ENCODE measurements around the gene IL9. TPM values are rescaled to one million over a fixed set of nuclear protein-coding genes. Genes with fewer than 3 reads are reported as not detected.
A peak's percentile ranks its signal among the peaks of the same experiment; 100 is the strongest.

IL9 gene
- total and polyA plus RNA-seq, 2 of the 13 experiments (the other 11 are each of a cell fraction or from before 2014, with no cell fraction given): not detected

GRCh38 chr5:135930029-135930948, 34.6 kb upstream of the IL9 start (continued):
- TF ChIP-seq ZSCAN22 (CRISPR knock-in tag; IDR thresholded peaks at IDR 0.05) (no peak), SP1 (IDR thresholded peaks at IDR 0.05) (no peak), SP1 (CRISPR knock-in tag; IDR thresholded peaks at IDR 0.05) (0 out of 2 replicates have a peak, but pooled peaks have one; percentile 21), ZNF335 (CRISPR knock-in tag; IDR thresholded peaks at IDR 0.05) (no peak), GABPB1 (CRISPR knock-in tag; IDR thresholded peaks at IDR 0.05) (peak; percentile 53), ZBED4 (CRISPR knock-in tag; IDR thresholded peaks at IDR 0.05; ENCODE audit: borderline replicate concordance) (no peak), ZNF710 (CRISPR knock-in tag; IDR thresholded peaks at IDR 0.05; ENCODE audit: borderline replicate concordance) (no peak), ZBTB38 (CRISPR knock-in tag; IDR thresholded peaks at IDR 0.05) (no peak), ZNF329 (CRISPR knock-in tag; IDR thresholded peaks at IDR 0.05; ENCODE audit: low read depth) (no peak), HNF1B (CRISPR knock-in tag; IDR thresholded peaks at IDR 0.05) (no peak), ZNF562 (CRISPR knock-in tag; IDR thresholded peaks at IDR 0.05; ENCODE audit: borderline replicate concordance) (no peak), LBX2 (CRISPR knock-in tag; IDR thresholded peaks at IDR 0.05; ENCODE audit: borderline replicate concordance) (no peak), CREBL2 (CRISPR knock-in tag; IDR thresholded peaks at IDR 0.05; ENCODE audit: borderline replicate concordance) (no peak), GZF1 (CRISPR knock-in tag; IDR thresholded peaks at IDR 0.05) (no peak), ARID4A (CRISPR knock-in tag; IDR thresholded peaks at IDR 0.05; ENCODE audit: borderline replicate concordance) (peak; percentile 60; the same call in 1 of the 2 replicates)
